MM.1S (cell line): Measurements from ENCODE around the gene PIGN.

Source experiments
- EZH2 ChIP-seq: fragments of 300-600 bp; sonication (generic); optimal IDR thresholded peaks from 2 replicates; pipeline ENCODE3; 2017; ENCODE audit warnings: low read depth, mild to moderate bottlenecking, antibody characterized with exemption, low read length, mixed read lengths
- EZH2phosphoT487 ChIP-seq: fragments of 300-600 bp; sonication (generic); IDR thresholded peaks from 2 replicates; pipeline ENCODE4 v1.6.1; 2018; ENCODE audit warnings: antibody characterized with exemption, low read length
- TF ChIP-seq, protein P1 (sequence below): fragments of 300-600 bp; sonication (generic); IDR thresholded peaks from 2 replicates; pipeline ENCODE4 v1.5.1; 2016; ENCODE audit warnings: antibody characterized with exemption, low read length, mixed read lengths

DNA sequence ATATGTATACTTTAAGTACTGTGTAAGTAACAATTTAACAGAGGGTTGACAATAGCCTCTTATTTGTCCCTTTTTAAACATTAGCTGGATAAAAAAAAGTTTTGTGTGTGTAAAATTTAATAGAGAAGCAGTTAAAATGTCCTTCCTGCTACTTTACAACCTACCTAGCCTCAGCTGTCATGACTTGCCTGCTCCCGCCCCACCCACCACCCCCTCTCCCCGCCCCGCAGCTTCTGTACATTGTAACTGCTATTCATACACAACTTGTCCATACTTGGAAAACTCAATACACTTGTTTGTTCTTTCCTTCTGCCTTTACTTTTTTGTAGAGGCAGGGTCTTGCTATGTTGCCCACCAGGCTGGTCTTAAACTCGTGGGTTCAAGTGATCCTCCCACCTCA, 19.7 kb upstream of the PIGN start:
- TF ChIP-seq, protein P1, sequence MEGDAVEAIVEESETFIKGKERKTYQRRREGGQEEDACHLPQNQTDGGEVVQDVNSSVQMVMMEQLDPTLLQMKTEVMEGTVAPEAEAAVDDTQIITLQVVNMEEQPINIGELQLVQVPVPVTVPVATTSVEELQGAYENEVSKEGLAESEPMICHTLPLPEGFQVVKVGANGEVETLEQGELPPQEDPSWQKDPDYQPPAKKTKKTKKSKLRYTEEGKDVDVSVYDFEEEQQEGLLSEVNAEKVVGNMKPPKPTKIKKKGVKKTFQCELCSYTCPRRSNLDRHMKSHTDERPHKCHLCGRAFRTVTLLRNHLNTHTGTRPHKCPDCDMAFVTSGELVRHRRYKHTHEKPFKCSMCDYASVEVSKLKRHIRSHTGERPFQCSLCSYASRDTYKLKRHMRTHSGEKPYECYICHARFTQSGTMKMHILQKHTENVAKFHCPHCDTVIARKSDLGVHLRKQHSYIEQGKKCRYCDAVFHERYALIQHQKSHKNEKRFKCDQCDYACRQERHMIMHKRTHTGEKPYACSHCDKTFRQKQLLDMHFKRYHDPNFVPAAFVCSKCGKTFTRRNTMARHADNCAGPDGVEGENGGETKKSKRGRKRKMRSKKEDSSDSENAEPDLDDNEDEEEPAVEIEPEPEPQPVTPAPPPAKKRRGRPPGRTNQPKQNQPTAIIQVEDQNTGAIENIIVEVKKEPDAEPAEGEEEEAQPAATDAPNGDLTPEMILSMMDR, result no peak
- TF ChIP-seq EZH2 (no peak), EZH2phosphoT487 (no peak)
